Tibial nerve (tissue), 4 donors: ENCODE data around the gene UNC79. TPM values are rescaled to one million over a fixed set of nuclear protein-coding genes. Genes with fewer than 3 reads are reported as not detected.
"Not testable (repeated sequence)": the region's sequence is repeated elsewhere in the genome, so short reads cannot be mapped to it uniquely, and the experiment has no call there.

Source experiments
- DNase-seq, 2 donors: peaks; one replicate each; pipeline ENCODE4 v3.0.0-alpha.2; 2019; ENCODE audit warnings: low spot score in 2 of 2
- H3K27ac ChIP-seq, 4 donors: fragments of 200-600 bp; sonication (generic) in 3 of 4; one replicate each; pipeline ENCODE4 v1.5.1; 2017 to 2019; ENCODE audit warnings: mild to moderate bottlenecking in 1 of 4
- H3K27me3 ChIP-seq, 2 donors: fragments of 200-600 bp; sonication (generic) in 1 of 2; one replicate each; pipeline versions ENCODE4 v1.5.1 to v1.6.0; 2017 to 2019
- H3K36me3 ChIP-seq, 3 donors: fragments of 200-600 bp; sonication (generic); one replicate each; pipeline ENCODE4 v1.5.1; 2018 to 2019
- H3K4me1 ChIP-seq, 4 donors: fragments of 200-600 bp; sonication (generic) in 3 of 4; one replicate each; pipeline ENCODE4 v1.5.1; 2017 to 2019
- H3K4me3 ChIP-seq, 4 donors: fragments of 200-600 bp; sonication (generic) in 3 of 4; one replicate each; pipeline ENCODE4 v1.5.1; 2017 to 2019; ENCODE audit warnings: mild to moderate bottlenecking in 1 of 4, moderate library complexity in 1 of 4
- H3K9me3 ChIP-seq, 4 donors: fragments of 200-600 bp; sonication (generic) in 3 of 4; one replicate each; pipeline ENCODE4 v1.5.1; 2017 to 2019
- EP300 ChIP-seq, 2 donors: sonication (generic); formaldehyde crosslinking; IDR thresholded peaks; one replicate each; pipeline ENCODE4 v1.6.1; 2017; ENCODE audit warnings: antibody characterized with exemption in 2 of 2, mild to moderate bottlenecking in 1 of 2
- POLR2A ChIP-seq, 2 donors: fragments of 450-650 bp; IDR thresholded peaks; one replicate each; pipeline ENCODE4 v1.6.1; 2017; ENCODE audit warnings: antibody characterized with exemption in 2 of 2, mild to moderate bottlenecking in 2 of 2, moderate library complexity in 2 of 2
- WGBS, 2 donors: methylation state at CpG; one replicate each; pipeline ENCODE4 v1.1.5; 2018; 5-methylcytosine and 5-hydroxymethylcytosine counted together
- total RNA-seq, 4 donors: library from RNA; depleted of rRNA; stranded (reverse); fragments of >200 nt; gene quantifications; one replicate each; pipeline ENCODE4 v1.1.0, GENCODE V29; 2016
- TF ChIP-seq, protein P1 (sequence below), 5 experiments: fragments of 200-600 bp in 3 of 5; fragments of 450-650 bp in 2 of 5; sonication (generic) in 3 of 5; IDR thresholded peaks; one replicate each; pipeline ENCODE4 v1.5.1; 2016 to 2019; ENCODE audit warnings: antibody characterized with exemption in 5 of 5, mild to moderate bottlenecking in 3 of 5, moderate library complexity in 2 of 5

Gene UNC79
- total RNA-seq, 4 donors from 2014 or later = under 0.01 to 1.3 (median 0.21) TPM; not detected in 1

DNA sequence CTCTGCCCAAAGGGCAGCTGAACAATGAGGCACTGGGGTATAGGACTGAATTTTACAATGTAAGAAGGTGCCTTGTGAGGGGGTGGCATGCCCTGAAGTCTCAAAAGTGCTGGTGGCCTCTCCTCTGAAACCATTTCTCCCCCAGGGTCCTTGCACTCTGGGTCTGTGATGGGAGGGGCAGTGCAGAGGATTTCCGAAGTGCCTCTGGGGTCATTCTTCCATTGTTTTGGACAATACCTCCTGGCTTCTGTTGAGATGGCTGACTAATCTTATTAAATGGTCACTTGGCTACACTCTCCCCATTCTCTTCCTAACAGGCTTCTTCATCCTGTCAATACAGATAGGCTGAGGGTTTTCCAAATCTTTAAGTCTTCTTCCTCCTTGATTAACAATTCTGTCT, 59.3 kb downstream of the UNC79 start:
- TF ChIP-seq EP300 (IDR thresholded peaks at IDR 0.05) = no peak
- TF ChIP-seq POLR2A (IDR thresholded peaks at IDR 0.05) = no peak
- TF ChIP-seq, protein P1, sequence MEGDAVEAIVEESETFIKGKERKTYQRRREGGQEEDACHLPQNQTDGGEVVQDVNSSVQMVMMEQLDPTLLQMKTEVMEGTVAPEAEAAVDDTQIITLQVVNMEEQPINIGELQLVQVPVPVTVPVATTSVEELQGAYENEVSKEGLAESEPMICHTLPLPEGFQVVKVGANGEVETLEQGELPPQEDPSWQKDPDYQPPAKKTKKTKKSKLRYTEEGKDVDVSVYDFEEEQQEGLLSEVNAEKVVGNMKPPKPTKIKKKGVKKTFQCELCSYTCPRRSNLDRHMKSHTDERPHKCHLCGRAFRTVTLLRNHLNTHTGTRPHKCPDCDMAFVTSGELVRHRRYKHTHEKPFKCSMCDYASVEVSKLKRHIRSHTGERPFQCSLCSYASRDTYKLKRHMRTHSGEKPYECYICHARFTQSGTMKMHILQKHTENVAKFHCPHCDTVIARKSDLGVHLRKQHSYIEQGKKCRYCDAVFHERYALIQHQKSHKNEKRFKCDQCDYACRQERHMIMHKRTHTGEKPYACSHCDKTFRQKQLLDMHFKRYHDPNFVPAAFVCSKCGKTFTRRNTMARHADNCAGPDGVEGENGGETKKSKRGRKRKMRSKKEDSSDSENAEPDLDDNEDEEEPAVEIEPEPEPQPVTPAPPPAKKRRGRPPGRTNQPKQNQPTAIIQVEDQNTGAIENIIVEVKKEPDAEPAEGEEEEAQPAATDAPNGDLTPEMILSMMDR (IDR thresholded peaks at IDR 0.05) = no peak
- no peaks in the 10 kb centered on the region for H3K4me1 ChIP-seq
- WGBS, 2 donors = 56 to 70% methylated on average over 1 of the region's 1 CpG
- no peak overlapping the region for H3K27ac ChIP-seq
- no peak for DNase-seq
- H3K36me3 ChIP-seq = no peaks in the 10 kb centered on the region
- no peak overlapping the region for H3K4me3 ChIP-seq
- H3K9me3 ChIP-seq = no peaks in the 10 kb centered on the region
- no peaks in the 10 kb centered on the region for H3K27me3 ChIP-seq

DNA sequence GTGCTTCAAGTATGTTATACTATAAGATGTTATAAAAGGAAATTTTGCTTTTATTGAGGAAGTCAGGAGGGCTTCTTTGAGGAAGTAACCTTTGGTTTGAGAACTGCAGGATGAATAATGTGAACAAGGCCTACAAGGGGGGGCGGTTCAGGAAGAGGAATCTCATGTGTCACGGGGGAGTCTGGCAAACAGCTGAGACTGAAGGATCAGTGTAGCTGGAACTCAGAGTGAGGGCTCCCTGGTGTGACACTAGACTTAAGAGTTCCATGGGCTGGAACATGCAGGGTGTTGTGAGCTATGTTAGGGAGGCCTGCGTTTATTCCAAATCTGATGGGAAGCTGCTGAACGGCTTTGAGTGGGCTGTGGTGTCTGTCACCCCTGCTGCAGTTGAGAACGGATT, 62.3 kb downstream of the UNC79 start:
- Histone ChIP-seq H3K27ac (no peak overlapping the region), H3K36me3 (no peaks in the 10 kb centered on the region), H3K4me3 (no peak overlapping the region), H3K9me3 (no peaks in the 10 kb centered on the region), H3K4me1 (no peaks in the 10 kb centered on the region), H3K27me3 (no peaks in the 10 kb centered on the region)
- 61 to 70% methylated on average over 5 of the region's 5 CpGs for WGBS, 2 donors
- no peak for DNase-seq
- TF ChIP-seq EP300 (IDR thresholded peaks at IDR 0.05) (no peak), POLR2A (IDR thresholded peaks at IDR 0.05) (no peak)
- TF ChIP-seq, protein P1 (IDR thresholded peaks at IDR 0.05) = no peak

DNA sequence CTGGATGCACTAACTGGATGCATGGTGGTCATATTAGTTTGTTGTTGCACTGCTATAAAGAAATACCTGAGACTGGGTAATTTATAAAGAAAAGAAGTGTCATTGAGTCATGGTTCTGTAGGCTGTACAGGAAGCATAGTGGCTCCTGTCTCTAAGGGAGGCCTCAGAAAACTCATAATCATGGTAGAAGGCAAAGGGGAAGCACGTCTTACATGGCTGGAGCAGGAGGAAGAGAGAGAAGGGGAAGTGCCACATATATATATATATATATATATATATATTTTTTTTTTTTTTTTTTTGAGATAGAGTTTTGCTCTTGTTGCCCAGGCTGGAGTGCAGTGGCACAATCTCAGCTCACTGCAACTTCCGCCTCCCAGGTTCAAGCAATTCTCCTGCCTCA, 62.9 kb downstream of the UNC79 start:
- H3K27ac ChIP-seq, H3K9me3 ChIP-seq, DNase-seq, H3K36me3 ChIP-seq, H3K4me1 ChIP-seq, H3K27me3 ChIP-seq, H3K4me3 ChIP-seq: not testable (repeated sequence)
- 79 to 81% methylated on average over 2 of the region's 2 CpGs for WGBS, 2 donors

DNA sequence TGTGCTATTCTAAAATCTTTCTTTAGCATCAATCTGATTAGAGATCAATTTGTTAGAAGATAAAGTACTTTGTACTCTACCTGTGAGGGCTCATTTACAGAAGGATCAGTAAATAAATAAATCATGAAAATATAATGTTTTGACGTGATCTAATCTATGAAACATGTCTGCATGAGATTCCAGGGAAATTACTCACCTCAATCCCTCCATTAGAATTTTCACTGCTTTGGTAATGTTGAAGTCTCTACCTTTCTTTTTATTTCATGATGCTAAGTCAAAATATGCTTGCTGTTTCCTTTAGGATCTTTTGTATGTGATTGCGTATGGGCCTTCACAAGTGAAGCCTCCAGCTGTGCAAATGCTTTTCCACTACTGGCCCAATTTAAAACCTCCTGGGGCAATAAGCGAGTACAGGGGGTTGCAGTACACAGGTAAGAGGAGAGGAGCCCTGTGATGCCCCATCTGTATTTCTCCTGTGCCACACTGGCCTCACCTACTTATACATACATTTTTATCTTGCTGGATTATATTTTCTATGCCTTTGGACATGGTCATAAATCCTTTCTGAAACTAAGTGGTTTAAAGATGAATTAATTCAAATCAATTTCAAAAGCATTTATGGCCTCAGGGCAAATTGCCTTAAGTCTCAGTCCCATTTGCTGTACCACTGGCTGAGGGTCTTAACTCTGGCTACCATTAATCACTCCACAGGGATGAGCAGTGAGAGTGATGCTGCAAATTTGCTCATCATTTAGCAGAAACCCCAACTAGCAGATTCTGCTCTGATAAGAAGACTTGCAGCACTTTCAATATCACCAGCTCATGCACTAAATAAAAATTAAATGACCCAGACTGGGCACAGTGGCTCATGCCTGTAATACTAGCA, 66.4 kb downstream of the UNC79 start:
- H3K4me1 ChIP-seq = no peaks in the 10 kb centered on the region
- no peak overlapping the region for H3K4me3 ChIP-seq
- no peak overlapping the region for H3K27ac ChIP-seq
- TF ChIP-seq POLR2A (IDR thresholded peaks at IDR 0.05) = no peak
- TF ChIP-seq, protein P1 (IDR thresholded peaks at IDR 0.05) = no peak
- no peak for TF ChIP-seq EP300 (IDR thresholded peaks at IDR 0.05)
- DNase-seq = no peak
- H3K9me3 ChIP-seq = no peaks in the 10 kb centered on the region
- no peaks in the 10 kb centered on the region for H3K36me3 ChIP-seq
- WGBS, 2 donors = 74 to 85% methylated on average over 3 of the region's 3 CpGs
- H3K27me3 ChIP-seq = no peaks in the 10 kb centered on the region

DNA sequence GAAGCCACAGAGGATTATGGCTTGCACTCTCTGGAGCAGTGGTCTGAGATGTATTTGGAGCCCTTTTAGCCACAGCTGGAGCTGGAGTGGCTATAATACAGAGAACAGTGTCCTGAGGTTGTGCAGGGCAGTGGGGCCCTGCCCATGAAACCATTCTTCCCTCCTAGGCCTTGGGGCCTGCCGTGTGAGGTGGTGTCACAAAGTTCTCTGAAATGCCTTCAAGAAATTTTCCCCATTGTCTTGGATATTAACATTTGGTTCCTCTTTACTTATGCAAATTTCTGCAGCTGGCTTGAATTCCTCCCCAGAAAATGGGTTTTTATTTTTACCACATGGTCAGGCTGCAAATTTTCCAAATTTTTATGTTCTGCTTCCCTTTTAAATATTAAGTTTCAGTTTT, 79.3 kb downstream of the UNC79 start:
- no peak for DNase-seq
- no peak for TF ChIP-seq EP300 (IDR thresholded peaks at IDR 0.05)
- TF ChIP-seq, protein P1 (IDR thresholded peaks at IDR 0.05) = no peak
- TF ChIP-seq POLR2A (IDR thresholded peaks at IDR 0.05) = no peak
- Histone ChIP-seq H3K9me3 (no peaks in the 10 kb centered on the region), H3K36me3 (no peaks in the 10 kb centered on the region), H3K27ac (no peak overlapping the region), H3K27me3 (no peaks in the 10 kb centered on the region), H3K4me3 (no peak overlapping the region), H3K4me1 (no peaks in the 10 kb centered on the region)
- 27 to 54% methylated on average over 1 of the region's 1 CpG for WGBS, 2 donors
